Osteocyte (in vitro differentiated cells): ENCODE data around the gene HDAC6. TPM values are rescaled to one million over a fixed set of nuclear protein-coding genes. Genes with fewer than 3 reads are reported as not detected.
"Not testable (repeated sequence)": the region's sequence is repeated elsewhere in the genome, so short reads cannot be mapped to it uniquely, and the experiment has no call there.

Experiments used
- DNase-seq: peaks from one replicate; pipeline ENCODE4 v3.0.0; 2021; ENCODE audit warnings: mixed read lengths; ENCODE audit not compliant: unreplicated experiment; ENCODE audit errors: extremely low spot score
- H3K27ac Mint-ChIP-seq: one replicate; pipeline ENCODE4 v1.8.0; 2021; ENCODE audit warnings: mild to moderate bottlenecking, mixed read lengths; ENCODE audit not compliant: unreplicated experiment
- H3K27me3 Mint-ChIP-seq: one replicate; pipeline ENCODE4 v1.8.0; 2021; ENCODE audit warnings: mixed read lengths; ENCODE audit not compliant: unreplicated experiment
- H3K36me3 Mint-ChIP-seq: one replicate; pipeline ENCODE4 v1.8.0; 2021; ENCODE audit warnings: mixed read lengths; ENCODE audit not compliant: unreplicated experiment
- H3K4me1 Mint-ChIP-seq: one replicate; pipeline ENCODE4 v1.8.0; 2021; ENCODE audit warnings: mixed read lengths; ENCODE audit not compliant: unreplicated experiment
- H3K4me3 Mint-ChIP-seq: one replicate; pipeline ENCODE4 v1.8.0; 2021; ENCODE audit warnings: mild to moderate bottlenecking, moderate library complexity, mixed read lengths; ENCODE audit not compliant: unreplicated experiment
- H3K9me3 Mint-ChIP-seq: one replicate; pipeline ENCODE4 v1.8.0; 2021; ENCODE audit warnings: mixed read lengths; ENCODE audit not compliant: unreplicated experiment
- total RNA-seq: library from RNA; stranded (reverse); gene quantifications from 2 replicates; pipeline ENCODE4 v1.2.1, GENCODE V29; 2021
- TF ChIP-seq, protein P1 (sequence below): fragments of 200-600 bp; sonication (generic); IDR thresholded peaks from 2 replicates; pipeline ENCODE4 v1.5.0; 2021; ENCODE audit warnings: antibody characterized with exemption, mild to moderate bottlenecking, moderate library complexity

HDAC6 gene
- total RNA-seq, 1 donor from 2014 or later: 124 TPM

DNA sequence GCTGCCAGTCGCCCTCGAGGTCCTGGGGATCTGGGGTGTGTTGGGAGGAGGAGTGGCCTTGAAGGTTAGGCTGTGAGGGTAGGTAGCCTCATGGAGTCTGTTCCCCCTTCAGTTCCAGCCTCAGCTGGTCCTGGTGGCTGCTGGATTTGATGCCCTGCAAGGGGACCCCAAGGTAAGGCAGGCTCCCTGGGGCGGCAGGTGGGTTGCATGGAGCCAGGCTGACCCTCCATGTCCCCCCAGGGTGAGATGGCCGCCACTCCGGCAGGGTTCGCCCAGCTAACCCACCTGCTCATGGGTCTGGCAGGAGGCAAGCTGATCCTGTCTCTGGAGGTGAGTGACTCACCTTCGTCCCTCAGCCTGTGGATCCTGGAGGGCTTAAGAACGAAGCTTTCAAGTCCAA is 12.9 kb downstream of the HDAC6 start:
- H3K4me1 Mint-ChIP-seq: no peaks in the 10 kb centered on the region
- no peaks in the 10 kb centered on the region for H3K9me3 Mint-ChIP-seq
- H3K4me3 Mint-ChIP-seq: no peak overlapping the region
- H3K27ac Mint-ChIP-seq: no peak overlapping the region
- TF ChIP-seq, protein P1, sequence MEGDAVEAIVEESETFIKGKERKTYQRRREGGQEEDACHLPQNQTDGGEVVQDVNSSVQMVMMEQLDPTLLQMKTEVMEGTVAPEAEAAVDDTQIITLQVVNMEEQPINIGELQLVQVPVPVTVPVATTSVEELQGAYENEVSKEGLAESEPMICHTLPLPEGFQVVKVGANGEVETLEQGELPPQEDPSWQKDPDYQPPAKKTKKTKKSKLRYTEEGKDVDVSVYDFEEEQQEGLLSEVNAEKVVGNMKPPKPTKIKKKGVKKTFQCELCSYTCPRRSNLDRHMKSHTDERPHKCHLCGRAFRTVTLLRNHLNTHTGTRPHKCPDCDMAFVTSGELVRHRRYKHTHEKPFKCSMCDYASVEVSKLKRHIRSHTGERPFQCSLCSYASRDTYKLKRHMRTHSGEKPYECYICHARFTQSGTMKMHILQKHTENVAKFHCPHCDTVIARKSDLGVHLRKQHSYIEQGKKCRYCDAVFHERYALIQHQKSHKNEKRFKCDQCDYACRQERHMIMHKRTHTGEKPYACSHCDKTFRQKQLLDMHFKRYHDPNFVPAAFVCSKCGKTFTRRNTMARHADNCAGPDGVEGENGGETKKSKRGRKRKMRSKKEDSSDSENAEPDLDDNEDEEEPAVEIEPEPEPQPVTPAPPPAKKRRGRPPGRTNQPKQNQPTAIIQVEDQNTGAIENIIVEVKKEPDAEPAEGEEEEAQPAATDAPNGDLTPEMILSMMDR: no peak
- peaks cover 12% of the 10 kb centered on the region for H3K36me3 Mint-ChIP-seq
- H3K27me3 Mint-ChIP-seq: no peaks in the 10 kb centered on the region
- DNase-seq: no peak

DNA sequence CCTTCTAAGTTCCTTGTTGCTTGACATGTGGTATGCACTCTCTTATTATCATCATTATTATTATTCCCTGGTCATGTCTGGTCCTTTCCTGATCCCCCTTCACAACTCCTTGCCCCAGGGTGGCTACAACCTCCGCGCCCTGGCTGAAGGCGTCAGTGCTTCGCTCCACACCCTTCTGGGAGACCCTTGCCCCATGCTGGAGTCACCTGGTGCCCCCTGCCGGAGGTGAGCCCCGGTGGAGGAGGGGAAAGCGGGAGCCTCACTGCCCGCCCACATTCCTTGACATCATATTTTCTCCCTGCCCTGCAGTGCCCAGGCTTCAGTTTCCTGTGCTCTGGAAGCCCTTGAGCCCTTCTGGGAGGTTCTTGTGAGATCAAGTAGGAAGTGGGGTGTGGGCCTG is 13.4 kb downstream of the HDAC6 start:
- no peak for DNase-seq
- Mint-ChIP-seq H3K4me1 (no peaks in the 10 kb centered on the region), H3K9me3 (no peaks in the 10 kb centered on the region), H3K36me3 (peaks cover 12% of the 10 kb centered on the region), H3K4me3 (no peak overlapping the region), H3K27me3 (no peaks in the 10 kb centered on the region), H3K27ac (no peak overlapping the region)
- TF ChIP-seq, protein P1: no peak

DNA sequence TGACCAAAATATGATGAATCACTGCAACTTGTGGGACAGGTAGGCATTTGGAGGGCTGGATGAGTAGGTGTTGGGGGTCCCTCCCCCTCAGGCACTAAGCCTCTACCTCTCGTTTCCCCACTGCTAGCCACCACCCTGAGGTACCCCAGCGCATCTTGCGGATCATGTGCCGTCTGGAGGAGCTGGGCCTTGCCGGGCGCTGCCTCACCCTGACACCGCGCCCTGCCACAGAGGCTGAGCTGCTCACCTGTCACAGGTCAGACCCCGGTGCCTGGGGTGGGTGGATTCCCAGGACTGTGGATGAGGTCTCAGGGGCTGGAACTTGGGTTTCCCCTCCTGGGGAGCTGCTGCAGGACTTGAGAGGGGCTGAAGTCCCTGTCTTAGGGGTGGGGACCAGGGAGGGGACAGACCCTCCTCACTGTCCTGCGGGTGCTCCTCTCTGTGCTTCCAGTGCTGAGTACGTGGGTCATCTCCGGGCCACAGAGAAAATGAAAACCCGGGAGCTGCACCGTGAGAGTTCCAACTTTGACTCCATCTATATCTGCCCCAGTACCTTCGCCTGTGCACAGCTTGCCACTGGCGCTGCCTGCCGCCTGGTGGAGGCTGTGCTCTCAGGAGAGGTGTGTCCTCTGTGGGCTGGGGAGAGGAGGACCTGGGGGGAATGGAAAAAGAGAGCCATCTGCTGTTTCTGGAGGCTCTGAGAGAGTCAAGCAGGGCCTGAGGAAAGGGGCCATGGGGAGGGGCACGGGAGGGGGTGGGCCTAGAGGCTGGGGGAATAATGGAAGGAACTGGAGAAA is 14.3 kb downstream of the HDAC6 start:
- no peak for DNase-seq
- H3K36me3 Mint-ChIP-seq: peaks cover 10% of the 10 kb centered on the region
- no peak overlapping the region for H3K4me3 Mint-ChIP-seq
- H3K9me3 Mint-ChIP-seq: no peaks in the 10 kb centered on the region
- H3K27me3 Mint-ChIP-seq: no peaks in the 10 kb centered on the region
- no peak overlapping the region for H3K27ac Mint-ChIP-seq
- H3K4me1 Mint-ChIP-seq: no peaks in the 10 kb centered on the region
- TF ChIP-seq, protein P1: no peak

DNA sequence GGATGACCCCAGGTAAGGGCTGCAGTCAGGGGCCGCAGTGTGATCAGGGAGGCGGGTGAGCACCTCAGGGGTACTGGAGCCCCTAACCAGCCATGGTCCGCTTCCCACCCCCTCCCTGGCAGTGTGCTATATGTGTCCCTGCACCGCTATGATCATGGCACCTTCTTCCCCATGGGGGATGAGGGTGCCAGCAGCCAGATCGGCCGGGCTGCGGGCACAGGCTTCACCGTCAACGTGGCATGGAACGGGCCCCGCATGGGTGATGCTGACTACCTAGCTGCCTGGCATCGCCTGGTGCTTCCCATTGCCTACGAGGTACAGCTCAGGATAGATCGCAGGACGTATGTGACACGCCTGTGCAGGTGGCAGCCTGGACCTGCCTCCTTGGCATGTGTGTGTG is 16.2 kb downstream of the HDAC6 start:
- Mint-ChIP-seq H3K4me1 (no peaks in the 10 kb centered on the region), H3K36me3 (peaks cover 2% of the 10 kb centered on the region), H3K9me3 (no peaks in the 10 kb centered on the region), H3K27ac (no peak overlapping the region), H3K4me3 (no peak overlapping the region), H3K27me3 (no peaks in the 10 kb centered on the region)
- TF ChIP-seq, protein P1: no peak
- DNase-seq: no peak

DNA sequence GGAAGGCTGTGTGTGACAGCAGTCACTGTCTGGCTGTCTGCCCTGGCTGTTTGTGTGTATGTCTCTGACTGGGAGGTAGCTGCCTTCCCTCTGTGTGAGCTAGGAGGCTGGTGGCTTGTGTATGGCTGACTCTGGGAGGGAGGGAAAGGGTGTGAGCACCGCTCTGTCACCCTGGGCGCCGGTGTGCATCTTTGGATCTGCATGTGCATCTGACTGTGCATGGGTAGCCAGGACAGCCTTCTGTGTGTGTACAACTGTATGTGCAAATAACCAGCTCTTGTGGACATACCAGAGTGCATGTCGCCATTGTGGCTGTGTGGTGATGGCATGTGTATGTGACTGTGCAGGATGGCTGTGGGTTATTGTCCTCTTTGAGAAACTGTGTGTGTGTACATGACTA is 17.0 kb downstream of the HDAC6 start:
- TF ChIP-seq, protein P1: no peak
- Mint-ChIP-seq H3K9me3 (no peaks in the 10 kb centered on the region), H3K4me1 (no peaks in the 10 kb centered on the region), H3K4me3 (no peak overlapping the region), H3K27me3 (no peaks in the 10 kb centered on the region), H3K36me3 (no peaks in the 10 kb centered on the region), H3K27ac (no peak overlapping the region)
- DNase-seq: no peak

DNA sequence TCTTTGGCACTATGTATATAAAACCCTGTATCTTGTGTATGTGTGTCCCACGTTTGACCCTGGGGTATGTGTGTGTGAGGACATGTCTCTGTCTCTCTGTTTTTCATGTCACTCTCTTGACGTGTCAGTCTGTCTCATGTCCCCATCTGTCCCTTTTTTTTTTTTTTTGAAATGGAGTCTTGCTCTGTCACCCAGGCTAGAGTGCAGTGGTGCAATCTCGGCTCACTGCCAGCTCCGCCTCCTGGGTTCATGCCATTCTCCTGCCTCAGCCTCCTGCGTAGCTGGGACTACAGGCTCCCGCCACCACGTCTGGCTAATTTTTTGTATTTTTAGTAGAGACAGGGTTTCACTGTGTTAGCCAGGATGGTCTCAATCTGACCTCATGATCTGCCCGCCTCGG is 17.5 kb downstream of the HDAC6 start:
- not testable (repeated sequence) for H3K4me3 Mint-ChIP-seq, DNase-seq, H3K9me3 Mint-ChIP-seq, H3K27ac Mint-ChIP-seq, H3K27me3 Mint-ChIP-seq, H3K36me3 Mint-ChIP-seq, H3K4me1 Mint-ChIP-seq
